Spinal cord (tissue), 10 donors: ENCODE data around the gene PALB2. TPM values are rescaled to one million over a fixed set of nuclear protein-coding genes. Genes with fewer than 3 reads are reported as not detected.
"Not testable (repeated sequence)": the region's sequence is repeated elsewhere in the genome, so short reads cannot be mapped to it uniquely, and the experiment has no call there.

Experiments used
- DNase-seq, 6 donors: peaks; one replicate each; pipeline versions ENCODE4 v3.0.0 to v3.0.0-alpha.2; 2013 to 2015; ENCODE audit warnings: low spot score in 6 of 6, low read depth in 4 of 6
- H3K27ac ChIP-seq: one replicate; pipeline ENCODE4 v1.5.1; 2013; ENCODE audit warnings: low read depth, low read length, control low read depth
- H3K27me3 ChIP-seq: one replicate; pipeline ENCODE4 v1.6.1; 2013; ENCODE audit warnings: low read length; ENCODE audit not compliant: control insufficient read depth, insufficient read depth
- H3K36me3 ChIP-seq: one replicate; pipeline ENCODE4 v1.6.1; 2013; ENCODE audit warnings: low read length; ENCODE audit not compliant: control insufficient read depth, insufficient read depth
- H3K4me1 ChIP-seq: one replicate; pipeline ENCODE4 v1.6.1; 2013; ENCODE audit warnings: low read length; ENCODE audit not compliant: control insufficient read depth, insufficient read depth
- H3K4me3 ChIP-seq: one replicate; pipeline ENCODE4 v1.5.1; 2013; ENCODE audit warnings: low read depth, low read length, control low read depth
- H3K9me3 ChIP-seq: one replicate; pipeline ENCODE4 v1.6.1; 2013; ENCODE audit warnings: low read length; ENCODE audit not compliant: control insufficient read depth, insufficient read depth
- WGBS: methylation state at CpG from one replicate; pipeline ENCODE4 v1.1.5; 2013; ENCODE audit warnings: missing lambda C conversion rate; ENCODE audit not compliant: insufficient coverage; 5-methylcytosine and 5-hydroxymethylcytosine counted together
- polyA plus RNA-seq, 2 donors: library from polyadenylated mRNA; unstranded; fragments of 120-200 nt; gene quantifications; one replicate each; pipeline ENCODE4 v1.2.1, GENCODE V29; 2013; ENCODE audit not compliant: insufficient read length in 2 of 2
- total RNA-seq, 2 donors: library from RNA; depleted of rRNA in 1 of 2; stranded (reverse); fragments of 120-200 nt in 1 of 2; fragments of >200 nt in 1 of 2; gene quantifications; one replicate each; pipeline versions ENCODE4 v1.2.3 to v1.2.4, GENCODE V29; 2013 to 2014
- donor health status: healthy.

The PALB2 gene
- total and polyA plus RNA-seq, 4 donors: 9.3 to 15.4 (median 12.3) TPM

DNA sequence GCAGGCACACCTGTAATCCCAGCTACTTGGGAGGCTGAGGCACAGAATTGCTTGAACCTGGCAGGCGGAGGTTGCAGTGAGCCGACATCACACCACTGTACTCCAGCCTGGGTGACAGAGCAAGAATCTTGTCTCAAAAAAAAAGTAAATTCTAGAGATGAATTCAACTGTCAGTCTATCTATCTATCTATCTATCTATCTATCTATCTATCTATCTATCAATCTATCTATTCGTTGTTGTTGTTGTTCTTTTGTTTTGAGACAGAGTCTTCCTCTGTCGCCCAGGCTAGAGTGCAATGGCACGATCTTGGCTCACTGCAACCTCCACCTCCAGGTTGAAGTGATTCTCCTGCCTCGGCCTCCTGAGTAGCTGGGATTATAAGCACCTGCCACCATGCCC lies 30.2 kb downstream of the PALB2 start:
- 100% methylated on average over 4 of the region's 6 CpGs for WGBS
- H3K9me3 ChIP-seq, H3K4me1 ChIP-seq, H3K27me3 ChIP-seq, H3K27ac ChIP-seq, DNase-seq, H3K4me3 ChIP-seq: not testable (repeated sequence)
- H3K36me3 ChIP-seq: peaks cover 31% of the 10 kb centered on the region

DNA sequence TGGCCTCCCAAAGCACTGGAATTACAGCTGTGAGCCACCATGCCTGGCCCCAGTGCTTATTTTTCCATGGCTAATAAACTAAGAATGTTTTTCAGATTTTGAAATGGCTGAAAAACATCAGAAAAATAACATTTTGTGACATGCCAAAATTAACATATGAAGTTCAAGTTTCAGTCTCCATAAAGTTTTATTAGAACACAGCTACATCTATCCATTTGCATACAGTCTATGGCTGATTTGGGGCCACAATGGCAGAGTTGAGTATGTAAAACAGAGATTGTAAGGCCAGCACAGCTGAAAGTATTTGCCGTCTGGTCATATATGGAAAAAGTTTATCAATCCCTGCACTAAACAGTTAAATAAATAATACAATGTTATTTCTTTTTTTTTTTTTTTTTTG lies 31.2 kb downstream of the PALB2 start:
- Histone ChIP-seq H3K4me1 (no peaks in the 10 kb centered on the region), H3K27ac (no peak overlapping the region), H3K4me3 (no peak overlapping the region), H3K27me3 (no peaks in the 10 kb centered on the region), H3K9me3 (no peaks in the 10 kb centered on the region), H3K36me3 (peaks cover 30% of the 10 kb centered on the region)
- DNase-seq: no peak
- no CpG with 5 or more reads among the region's 1 CpG for WGBS

DNA sequence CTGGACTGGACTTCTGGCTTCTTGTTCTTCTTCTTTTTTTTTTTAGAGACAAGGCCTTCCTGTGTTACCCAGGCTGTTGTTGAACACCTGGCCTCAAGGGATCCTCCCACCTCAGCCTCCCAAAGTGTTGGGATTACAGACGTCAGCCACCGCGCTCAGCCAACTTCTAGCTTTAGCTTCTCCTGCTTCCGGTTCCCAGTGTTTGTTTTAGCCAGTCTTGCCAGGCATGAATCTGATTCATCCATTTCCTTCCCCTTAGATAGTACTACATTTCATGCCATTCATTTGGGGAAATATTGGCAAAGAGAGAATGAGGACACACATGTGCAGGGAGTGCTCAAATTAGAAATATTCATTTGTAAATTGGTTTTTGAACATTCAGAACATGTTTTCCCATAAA lies 32.9 kb downstream of the PALB2 start:
- no peaks in the 10 kb centered on the region for H3K27me3 ChIP-seq
- H3K36me3 ChIP-seq: peaks cover 37% of the 10 kb centered on the region
- no peak overlapping the region for H3K4me3 ChIP-seq
- no peak overlapping the region for H3K27ac ChIP-seq
- 80% methylated on average over 1 of the region's 4 CpGs for WGBS
- no peaks in the 10 kb centered on the region for H3K4me1 ChIP-seq
- DNase-seq: no peak
- no peaks in the 10 kb centered on the region for H3K9me3 ChIP-seq

DNA sequence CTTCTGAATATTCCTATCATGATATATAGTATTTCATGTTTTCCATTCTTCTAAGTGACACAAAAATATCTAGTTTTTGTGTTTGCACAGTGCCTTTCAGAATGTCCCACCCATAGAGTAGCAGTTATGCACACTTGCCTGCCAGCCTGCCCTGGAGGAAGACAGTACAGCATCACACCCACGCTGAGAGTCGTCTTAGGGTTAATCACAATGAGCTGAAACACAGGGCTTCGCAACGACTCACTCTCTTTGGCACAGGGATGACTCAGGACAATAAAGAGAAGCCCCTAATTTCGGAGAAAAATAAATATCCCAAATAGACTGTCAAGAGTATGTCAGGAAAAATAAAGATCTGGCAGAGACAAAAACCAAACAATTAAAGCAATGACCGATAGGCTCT lies 33.4 kb downstream of the PALB2 start:
- WGBS: 92% methylated on average over 5 of the region's 6 CpGs

DNA sequence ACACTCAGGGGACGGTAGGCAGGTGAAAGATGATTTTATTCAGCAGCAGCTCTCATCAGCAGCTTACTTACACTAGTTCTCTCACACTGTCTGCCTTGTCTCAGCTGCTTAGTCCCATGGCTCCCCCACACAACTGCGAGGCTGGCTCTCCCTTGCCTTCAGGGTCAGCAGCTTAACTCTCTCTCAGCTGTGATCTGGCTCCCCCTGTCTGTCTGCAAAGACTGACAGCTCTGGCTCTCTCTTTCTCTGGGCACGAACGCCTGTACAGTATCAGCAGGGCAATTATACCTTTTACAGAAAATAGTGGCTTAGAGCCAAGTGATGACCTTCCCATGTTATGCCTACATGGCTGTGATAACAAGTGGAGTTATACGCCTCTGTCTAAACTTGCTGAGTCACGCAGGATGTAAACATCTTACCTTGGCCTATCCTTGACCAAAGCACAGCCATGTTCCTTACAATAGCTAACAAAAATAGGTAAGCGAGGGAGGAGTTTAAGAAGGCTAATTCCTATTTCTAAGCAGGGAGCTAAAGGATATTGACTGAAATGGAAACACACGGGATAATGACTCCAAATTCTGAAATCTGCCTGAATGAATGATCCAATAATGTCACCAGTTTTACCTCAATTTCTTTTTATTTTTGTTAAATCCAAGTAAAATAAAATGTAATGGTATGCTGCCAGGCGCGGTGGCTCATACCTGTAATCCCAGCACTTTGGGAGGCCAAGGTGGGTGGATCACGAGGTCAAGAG lies 43.9 kb downstream of the PALB2 start:
- peaks cover 26% of the 10 kb centered on the region for H3K36me3 ChIP-seq
- H3K4me3 ChIP-seq: no peak overlapping the region
- peaks cover 19% of the 10 kb centered on the region for H3K4me1 ChIP-seq
- no peaks in the 10 kb centered on the region for H3K9me3 ChIP-seq
- no peak overlapping the region for H3K27ac ChIP-seq
- H3K27me3 ChIP-seq: no peaks in the 10 kb centered on the region
- WGBS: 43% methylated on average over 1 of the region's 11 CpGs
- DNase-seq: no peak

More for the DNA sequence above, 33.4 kb downstream of the PALB2 start:
- Histone ChIP-seq H3K9me3 (no peaks in the 10 kb centered on the region), H3K27ac (no peak overlapping the region), H3K4me3 (no peak overlapping the region), H3K27me3 (no peaks in the 10 kb centered on the region), H3K4me1 (no peaks in the 10 kb centered on the region), H3K36me3 (peaks cover 36% of the 10 kb centered on the region)
- DNase-seq: no peak

DNA sequence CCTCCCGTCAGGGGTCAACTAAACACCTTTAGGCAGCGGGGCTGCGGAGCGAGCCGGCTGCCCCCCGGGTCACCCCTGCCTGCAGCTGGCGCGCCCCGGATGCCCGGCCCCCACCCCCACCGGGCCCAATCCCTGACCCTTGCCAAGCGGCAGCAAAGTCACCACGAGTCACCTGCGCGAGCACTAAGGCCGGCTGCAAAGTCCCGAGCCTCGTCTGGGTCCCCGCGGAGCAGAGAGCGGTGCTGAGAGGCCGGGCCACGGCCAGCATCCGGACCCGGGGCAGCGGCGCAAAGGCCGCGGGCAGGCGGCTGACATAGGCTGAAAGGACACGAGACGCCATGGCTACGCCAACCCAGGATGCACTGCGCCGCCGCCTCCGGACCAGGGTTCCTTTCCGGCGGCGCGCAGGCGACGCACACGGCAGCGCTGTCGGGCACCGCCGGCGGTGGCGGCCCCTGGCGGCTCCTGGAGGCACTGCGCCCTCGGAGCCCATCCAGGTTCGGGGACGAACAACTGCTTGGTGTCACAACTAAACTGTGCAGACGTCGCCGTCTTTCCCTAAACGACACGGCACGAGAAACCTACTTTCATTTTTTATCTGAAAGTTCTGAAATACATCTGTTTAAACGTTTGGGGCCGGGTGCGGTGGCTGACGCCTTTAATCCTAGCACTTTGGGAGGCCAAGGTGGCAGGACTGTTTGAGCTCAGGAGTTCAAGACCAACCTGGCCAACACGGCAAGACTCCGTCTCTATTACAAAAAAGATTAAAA lies 45.0 kb downstream of the PALB2 start, which contains the start of gene NDUFAB1:
Gene NDUFAB1, minus strand, starts transcription at position 366 of the 770 bp plus-strand sequence. Its CDS starts 26 bp downstream, at position 340.
- peak; percentile 72 to 96 (median 86) for DNase-seq
- Histone ChIP-seq H3K4me3 (peak within 1 kb of the TSS; percentile 79), H3K9me3 (no peaks in the 10 kb centered on the region), H3K27ac (no peak within 1 kb of the TSS), H3K4me1 (peaks cover 19% of the 10 kb centered on the region), H3K27me3 (no peaks in the 10 kb centered on the region), H3K36me3 (peaks cover 27% of the 10 kb centered on the region)
- under 1% methylated on average over 61 of the region's 67 CpGs for WGBS

DNA sequence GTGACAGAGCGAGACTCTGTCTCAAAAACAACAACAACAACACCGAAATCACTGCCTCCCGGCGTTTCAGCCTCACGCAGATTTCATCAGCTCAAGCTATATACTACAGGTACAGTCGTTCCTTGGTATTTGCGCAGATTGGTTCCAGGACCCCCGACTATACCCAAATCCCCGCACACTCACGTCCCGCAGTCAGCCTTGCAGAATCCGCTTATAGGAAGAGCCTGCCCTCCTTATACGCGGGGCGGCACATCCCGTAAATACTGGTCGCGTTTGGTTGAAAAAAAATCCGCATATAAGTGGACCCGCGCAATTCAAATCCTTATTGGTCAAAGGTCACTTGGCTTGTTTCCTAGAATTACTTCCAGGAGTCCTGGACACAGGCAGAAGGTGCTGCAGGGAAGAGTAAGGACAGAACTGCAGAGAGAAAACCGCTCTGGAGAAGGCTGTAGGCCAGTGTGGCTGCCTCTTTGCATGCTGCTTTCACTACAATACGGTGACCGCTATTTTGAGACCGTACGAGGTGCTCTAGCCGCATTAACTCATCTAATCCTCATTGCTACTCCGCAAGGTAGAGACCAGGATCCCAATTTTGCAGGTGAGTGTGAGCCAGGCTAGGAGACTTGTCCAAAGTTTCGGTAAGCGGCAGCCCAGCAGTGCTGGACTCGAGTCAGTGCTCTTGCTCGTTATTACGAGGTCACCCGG lies 45.7 kb downstream of the PALB2 start:
- no peaks in the 10 kb centered on the region for H3K9me3 ChIP-seq
- DNase-seq: no peak
- 20% methylated on average over 34 of the region's 34 CpGs for WGBS
- H3K27ac ChIP-seq: no peak overlapping the region
- H3K4me1 ChIP-seq: peaks cover 19% of the 10 kb centered on the region
- H3K36me3 ChIP-seq: peaks cover 34% of the 10 kb centered on the region
- H3K4me3 ChIP-seq: peak overlapping the region; percentile 79
- H3K27me3 ChIP-seq: no peaks in the 10 kb centered on the region

DNA sequence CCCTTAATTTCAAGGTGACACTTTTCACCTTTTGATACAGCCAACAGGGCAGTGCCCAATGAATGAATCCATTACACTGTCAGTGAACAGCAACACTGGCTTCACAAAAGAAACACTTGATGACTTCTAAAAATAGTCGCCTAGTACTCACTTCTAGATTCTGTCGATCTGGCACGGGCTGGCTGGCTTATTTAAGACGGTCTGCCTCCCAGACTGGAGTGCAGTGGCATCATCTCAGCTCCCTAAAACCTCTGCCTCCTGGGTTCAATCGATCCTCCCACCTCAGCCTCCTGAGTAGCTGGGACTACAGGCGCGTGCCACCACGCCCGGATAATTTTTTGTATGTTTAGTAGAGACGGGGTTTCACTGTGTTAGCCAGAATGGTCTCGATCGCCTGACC lies 46.9 kb downstream of the PALB2 start:
- DNase-seq: no peak
- no peak overlapping the region for H3K27ac ChIP-seq
- no peaks in the 10 kb centered on the region for H3K27me3 ChIP-seq
- peaks cover 19% of the 10 kb centered on the region for H3K4me1 ChIP-seq
- H3K9me3 ChIP-seq: no peaks in the 10 kb centered on the region
- peaks cover 43% of the 10 kb centered on the region for H3K36me3 ChIP-seq
- H3K4me3 ChIP-seq: no peak overlapping the region
- WGBS: 97% methylated on average over 9 of the region's 12 CpGs

DNA sequence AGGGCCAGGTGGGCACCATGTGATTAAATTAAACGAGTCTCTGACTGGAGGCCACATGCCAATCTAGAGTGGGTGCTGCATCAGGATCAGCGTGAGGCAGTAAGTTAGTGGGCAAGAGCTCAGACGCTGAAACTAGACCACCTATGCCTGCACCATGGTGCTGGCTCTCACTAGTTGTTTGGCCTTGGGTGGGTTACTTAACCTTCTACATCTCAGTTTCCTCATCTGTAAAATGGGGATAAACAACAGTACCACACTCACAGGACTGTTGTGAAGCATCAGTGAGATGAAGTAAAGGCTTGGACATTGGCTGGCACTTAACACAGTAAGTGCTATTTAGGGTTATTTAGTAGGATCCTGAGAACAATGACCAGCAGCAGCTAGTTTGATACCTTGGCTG lies 50.9 kb downstream of the PALB2 start:
- 64% methylated on average over 1 of the region's 3 CpGs for WGBS

More for the DNA sequence above, 50.9 kb downstream of the PALB2 start:
- H3K27ac ChIP-seq: no peak overlapping the region
- no peaks in the 10 kb centered on the region for H3K9me3 ChIP-seq
- H3K4me1 ChIP-seq: peaks cover 11% of the 10 kb centered on the region
- DNase-seq: no peak
- peaks cover 74% of the 10 kb centered on the region for H3K36me3 ChIP-seq
- no peak overlapping the region for H3K4me3 ChIP-seq
- H3K27me3 ChIP-seq: no peaks in the 10 kb centered on the region
